Measurements from ENCODE around the gene MBD1. TPM values are rescaled to one million over a fixed set of nuclear protein-coding genes. Genes with fewer than 3 reads are reported as not detected.

The MBD1 gene
- total RNA-seq, 1 experiment from 2014 or later = 53.4 TPM

GRCh38 chr18:50281972-50282520, 723 bp upstream of the MBD1 start (continued):
- TF ChIP-seq TEAD1 (CRISPR knock-in tag; IDR thresholded peaks at IDR 0.05) = no peak
- no peak for TF ChIP-seq ATF2 (CRISPR knock-in tag; IDR thresholded peaks at IDR 0.05; ENCODE audit: borderline replicate concordance, low read depth)
- TF ChIP-seq TP53 (CRISPR knock-in tag; IDR thresholded peaks at IDR 0.05) = no peak
- no peak for TF ChIP-seq ZNF512 (CRISPR knock-in tag; IDR thresholded peaks at IDR 0.05; ENCODE audit: borderline replicate concordance)
- TF ChIP-seq E2F5 (CRISPR knock-in tag; IDR thresholded peaks at IDR 0.05) = no peak
- TF ChIP-seq SOX15 (CRISPR knock-in tag; IDR thresholded peaks at IDR 0.05) = no peak
- TF ChIP-seq FOXP4 (CRISPR knock-in tag; IDR thresholded peaks at IDR 0.05) = no peak
- TF ChIP-seq ELF4 (CRISPR knock-in tag; IDR thresholded peaks at IDR 0.05; ENCODE audit: low read depth) = no peak
- no peak for TF ChIP-seq NR1H2 (CRISPR knock-in tag; IDR thresholded peaks at IDR 0.05)
- TF ChIP-seq ZNF219 (CRISPR knock-in tag; IDR thresholded peaks at IDR 0.05; ENCODE audit: borderline replicate concordance) = no peak
- TF ChIP-seq ZNF671 (CRISPR knock-in tag; IDR thresholded peaks at IDR 0.05) = no peak
- TF ChIP-seq ZMAT4 (CRISPR knock-in tag; IDR thresholded peaks at IDR 0.05) = no peak

- Mint-ChIP-seq H3K4me1 (peaks cover 16% of the 10 kb centered on the region), H3K27ac (peak overlapping the region; percentile 97), H3K4me3 (peak overlapping the region; percentile 98), H3K27me3 (ENCODE audit: low read depth) (no peaks in the 10 kb centered on the region), H3K36me3 (peaks cover 47% of the 10 kb centered on the region), H3K9me3 (no peaks in the 10 kb centered on the region)
- DNase-seq (ENCODE audit: low spot score) = no peak
- ChIA-PET POLR2A (interaction anchor here (1.2 kb wide), 2 partner anchors 12 to 76 kb away, joined by 3 to 4 read pairs; no protein-coding TSS in a partner anchor), CTCF (interaction anchor here (1.0 to 1.8 kb wide), 5 partner anchors 12 to 76 kb away, joined by 6 to 21 read pairs (median 7); partner anchors contain the start of gene CFAP53)
- ATAC-seq = no peak
- TF ChIP-seq MXD4 (CRISPR knock-in tag; IDR thresholded peaks at IDR 0.05; ENCODE audit: borderline replicate concordance) (no peak), CREB1 (CRISPR knock-in tag; IDR thresholded peaks at IDR 0.05) (no peak), GRHL2 (CRISPR knock-in tag; IDR thresholded peaks at IDR 0.05; ENCODE audit: insufficient replicate concordance, severe bottlenecking) (no peak), ZNF671 (CRISPR knock-in tag; IDR thresholded peaks at IDR 0.05) (no peak), TP53 (CRISPR knock-in tag; IDR thresholded peaks at IDR 0.05) (no peak), SOX15 (CRISPR knock-in tag; IDR thresholded peaks at IDR 0.05) (no peak), NR2C2 (CRISPR knock-in tag; IDR thresholded peaks at IDR 0.05) (no peak), KAT7 (CRISPR knock-in tag; IDR thresholded peaks at IDR 0.05; ENCODE audit: borderline replicate concordance) (no peak), ZNF219 (CRISPR knock-in tag; IDR thresholded peaks at IDR 0.05; ENCODE audit: borderline replicate concordance) (no peak), ZSCAN18 (CRISPR knock-in tag; IDR thresholded peaks at IDR 0.05) (no peak), TCF7 (CRISPR knock-in tag; IDR thresholded peaks at IDR 0.05; ENCODE audit: low read depth) (no peak), CDX4 (CRISPR knock-in tag; IDR thresholded peaks at IDR 0.05; ENCODE audit: borderline replicate concordance) (no peak), NFYB (CRISPR knock-in tag; conservative IDR thresholded peaks at IDR 0.05; ENCODE audit: low read depth) (no peak), SMAD4 (CRISPR knock-in tag; IDR thresholded peaks at IDR 0.05) (no peak)
These were observed 522 bp downstream of the MBD1 start for GRCh38 chr18:50280707-50281294.

Data from WTC11 (cell line).